ENCODE measurements around the gene KRT80.

KRT80 gene

GRCh38 chr12:52210186-52210924 is 18.5 kb upstream of the KRT80 start:
- DNase-seq, result no peak

DNA sequence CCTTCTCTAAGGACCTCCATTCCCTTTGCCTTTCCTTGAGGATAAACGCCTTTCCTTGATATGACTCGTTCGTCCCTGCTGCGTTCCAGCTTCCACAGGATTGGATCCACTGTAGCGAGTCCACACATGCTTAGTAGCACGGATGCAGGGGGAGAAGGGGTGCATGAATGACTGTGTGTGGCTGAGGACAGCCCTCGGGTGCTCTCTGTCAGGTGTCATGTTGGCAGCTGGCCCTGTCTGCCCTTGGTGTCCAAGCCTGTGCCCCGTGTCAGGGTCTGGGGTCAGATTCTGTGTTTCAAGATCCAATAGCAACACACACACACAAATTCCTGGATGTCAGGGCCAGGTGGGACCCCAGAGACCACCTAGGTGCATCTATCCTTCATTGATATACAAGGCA is 17.5 kb upstream of the KRT80 start:
- no peak for DNase-seq

DNA sequence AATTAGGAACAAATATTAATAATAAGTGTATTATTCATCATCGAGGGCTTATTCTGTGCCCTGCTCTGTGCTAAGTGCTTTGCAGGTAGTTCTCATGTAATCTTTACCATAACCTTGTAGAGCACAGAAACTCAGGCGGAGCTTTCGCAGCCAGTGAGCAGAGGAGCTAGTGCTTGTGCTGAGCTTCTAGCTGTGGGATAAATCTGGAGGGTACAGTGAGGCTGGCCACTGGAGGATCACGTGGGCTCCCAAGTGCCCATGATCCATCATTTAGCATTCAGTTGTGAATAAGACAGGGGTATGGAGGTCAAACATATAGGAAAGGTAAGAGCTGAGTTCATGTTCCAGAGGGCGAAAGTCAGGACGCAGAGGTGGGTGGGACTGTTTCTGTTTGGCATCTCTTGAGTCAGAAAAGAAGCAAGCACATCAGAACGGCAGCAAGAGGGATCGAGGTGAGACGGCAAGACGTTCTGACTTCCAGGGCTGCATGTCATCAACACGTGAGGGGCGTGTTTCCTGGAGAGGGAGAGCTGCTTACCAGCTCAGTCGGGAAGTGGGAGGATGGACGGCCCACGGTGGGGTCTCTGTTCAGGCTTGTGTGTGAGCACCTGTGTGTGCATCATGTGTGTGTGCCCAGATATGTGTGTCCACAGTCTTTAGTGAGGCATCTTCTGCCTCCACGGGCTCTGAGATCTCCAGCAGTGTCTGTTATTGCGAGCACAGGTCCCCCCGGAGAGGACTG is 16.8 kb upstream of the KRT80 start:
- DNase-seq, result no peak

GRCh38 chr12:52207895-52208294 is 16.1 kb upstream of the KRT80 start:
- no peak for DNase-seq

DNA sequence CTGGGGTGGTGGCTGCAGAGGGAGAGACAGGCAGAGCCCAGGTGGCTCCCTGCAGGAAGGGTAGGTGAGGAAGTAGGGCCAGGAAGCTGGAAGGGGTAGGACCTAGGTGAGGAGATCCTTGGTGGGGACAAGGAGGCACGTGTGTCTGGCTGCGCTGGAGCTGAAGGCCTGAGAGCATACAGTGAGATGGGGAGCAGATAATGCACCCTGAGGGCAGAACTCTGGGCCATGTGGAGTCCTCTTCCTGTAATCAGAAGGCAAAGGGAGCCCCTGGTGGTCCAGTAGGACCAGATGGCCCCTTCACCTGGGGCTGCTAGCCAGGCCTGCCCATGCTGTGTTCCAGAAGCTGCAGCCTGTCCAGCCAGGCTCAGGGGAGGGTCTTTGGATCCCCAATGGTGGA is 15.3 kb upstream of the KRT80 start:
- no peak for DNase-seq

DNA sequence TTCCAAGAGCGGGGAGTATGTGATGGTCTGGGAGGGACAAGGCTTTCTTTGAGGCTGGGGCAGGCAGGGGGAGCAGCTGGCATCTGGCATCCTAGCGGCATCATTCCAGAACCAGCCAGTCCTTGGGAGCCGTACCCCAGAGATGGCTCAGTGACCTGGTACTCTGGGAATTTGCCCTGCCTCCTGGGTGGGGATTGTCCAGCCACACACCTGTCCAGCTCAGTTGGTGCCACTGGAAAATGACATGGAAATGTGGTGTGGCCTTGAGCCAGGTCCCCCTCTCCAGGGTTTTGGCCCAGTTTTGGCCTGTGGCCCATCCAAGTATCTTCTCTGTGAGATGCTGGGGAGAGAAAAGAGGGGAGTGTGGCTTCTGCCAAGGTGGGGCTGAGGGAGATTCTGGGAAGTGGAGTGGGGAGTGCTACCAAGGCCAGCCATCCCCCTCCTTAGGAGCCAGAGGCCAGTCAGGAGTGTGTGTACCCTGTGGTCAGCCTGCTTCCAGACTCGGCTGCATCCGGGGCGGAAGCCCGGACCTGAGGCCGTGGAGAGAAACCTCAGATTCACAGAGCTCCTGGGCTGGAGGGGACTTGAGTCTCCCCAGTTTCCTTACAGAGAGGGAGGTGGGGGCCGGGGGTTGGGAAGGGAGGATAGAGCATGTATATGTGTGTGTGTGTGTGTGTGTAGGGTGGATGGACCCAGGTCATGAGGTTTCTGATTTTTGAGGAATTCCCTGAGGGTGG is 14.7 kb upstream of the KRT80 start:
- DNase-seq, result no peak

DNA sequence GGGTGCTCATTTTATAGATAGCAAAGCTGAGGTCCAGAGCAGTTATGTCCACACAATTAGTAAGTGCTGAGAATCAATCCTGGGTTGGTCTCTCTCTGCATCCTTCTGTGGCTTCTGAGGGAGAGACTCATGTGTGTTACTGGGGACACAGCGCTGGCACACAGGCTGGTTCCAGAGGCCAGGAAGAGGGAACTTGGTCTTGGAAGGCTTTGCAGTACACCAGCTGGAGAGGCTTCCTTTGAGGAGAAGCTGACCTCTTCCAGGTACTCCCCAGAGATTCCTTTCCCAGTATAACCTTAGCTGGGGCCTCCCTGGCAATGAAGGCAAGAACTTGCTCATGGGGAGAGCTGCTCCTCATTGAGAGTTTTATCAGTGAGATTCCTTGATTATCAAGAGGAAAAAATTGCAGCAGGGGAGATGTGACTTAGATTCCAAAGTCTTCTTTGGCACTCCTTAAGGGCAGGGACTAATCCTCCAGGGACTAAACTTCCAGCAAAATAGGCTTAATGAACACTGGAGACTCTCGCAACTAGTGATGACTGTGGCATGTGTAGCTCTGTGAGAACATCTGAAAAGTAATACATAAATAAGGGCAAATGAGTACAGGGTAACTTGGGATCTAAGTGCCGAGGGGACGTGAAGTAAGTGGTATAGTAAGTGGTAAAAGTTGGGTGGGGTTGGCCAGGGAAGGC is 13.9 kb upstream of the KRT80 start:
- no peak for DNase-seq

GRCh38 chr12:52204931-52205505 is 13.2 kb upstream of the KRT80 start:
- DNase-seq, result no peak

DNA sequence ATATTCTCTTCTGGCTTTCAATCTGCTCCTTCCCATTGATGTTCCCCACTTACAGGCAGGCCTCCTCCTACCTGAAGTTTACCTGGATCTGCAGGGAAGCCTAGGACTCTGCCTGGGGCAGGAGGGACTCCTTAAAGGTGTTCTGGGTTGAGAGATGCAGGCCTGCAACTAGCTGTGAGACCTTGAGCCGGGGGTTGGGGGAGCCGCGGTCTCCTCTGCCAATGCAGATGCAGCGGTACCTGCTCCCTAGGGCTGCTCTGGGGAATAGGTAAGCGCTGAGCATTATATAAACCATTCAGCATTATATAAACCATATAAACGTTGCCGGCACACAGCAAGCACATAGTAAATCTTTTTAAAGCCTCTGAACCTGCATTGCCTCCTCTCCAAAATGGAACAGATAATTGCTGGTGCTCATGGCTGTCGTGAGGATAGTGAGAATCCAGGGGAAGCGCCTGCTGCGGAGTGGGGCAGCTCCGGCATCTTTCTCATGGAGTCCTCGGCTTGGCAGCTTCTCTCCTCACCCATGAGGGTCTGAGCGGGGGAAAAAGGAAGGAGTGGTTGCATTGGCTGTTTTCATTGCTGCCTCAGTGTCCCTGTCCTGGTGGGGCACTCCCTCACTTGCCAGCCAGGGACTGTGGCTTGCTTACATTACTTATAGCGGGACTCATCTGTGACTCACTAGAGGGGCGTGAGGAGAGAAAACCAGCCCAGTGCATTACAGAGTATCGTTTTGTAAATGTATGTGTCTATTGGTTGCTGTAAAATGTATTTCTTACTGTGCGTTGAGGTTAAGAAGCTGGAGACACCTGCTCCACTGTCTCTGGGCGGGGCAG is 12.5 kb upstream of the KRT80 start:
- DNase-seq, result no peak

GRCh38 chr12:52203079-52203921 is 11.5 kb upstream of the KRT80 start:
- DNase-seq, result peak; percentile 55

DNA sequence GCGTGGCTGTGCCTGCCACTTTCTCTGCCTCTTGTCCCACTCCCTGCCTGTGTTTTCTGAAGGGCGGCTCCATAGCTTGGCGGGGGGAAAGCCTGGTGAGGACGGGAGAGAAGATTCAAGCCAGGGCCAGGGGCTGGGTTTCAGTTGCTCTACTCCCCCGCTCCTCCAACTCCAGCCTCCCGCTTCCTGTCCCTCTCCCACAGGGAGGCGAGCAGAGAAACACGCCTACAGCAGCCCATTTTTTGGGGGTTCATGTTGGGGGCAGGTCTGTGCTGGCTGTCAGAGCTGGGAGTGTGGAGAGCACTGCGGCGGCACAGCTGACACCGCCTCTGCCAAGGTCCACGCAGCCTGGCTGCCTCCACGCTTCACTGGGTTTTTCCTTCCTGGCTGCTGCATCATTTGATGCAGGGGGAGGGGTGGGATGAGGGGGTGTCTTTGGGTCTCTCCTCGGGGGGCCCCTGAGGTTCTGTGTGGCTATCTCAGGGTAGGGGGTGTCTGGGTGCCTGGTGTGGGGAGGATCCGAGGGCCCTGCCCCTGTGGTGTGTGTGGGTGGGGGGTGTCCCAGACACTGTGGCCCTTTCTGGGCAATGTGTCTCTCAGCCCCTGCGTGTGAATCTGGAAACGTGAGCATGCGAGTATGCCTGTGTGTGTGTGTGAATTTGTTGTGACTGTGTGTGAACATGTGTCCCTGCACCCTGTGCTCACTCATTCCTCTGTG is 10.7 kb upstream of the KRT80 start:
- no peak for DNase-seq

DNA sequence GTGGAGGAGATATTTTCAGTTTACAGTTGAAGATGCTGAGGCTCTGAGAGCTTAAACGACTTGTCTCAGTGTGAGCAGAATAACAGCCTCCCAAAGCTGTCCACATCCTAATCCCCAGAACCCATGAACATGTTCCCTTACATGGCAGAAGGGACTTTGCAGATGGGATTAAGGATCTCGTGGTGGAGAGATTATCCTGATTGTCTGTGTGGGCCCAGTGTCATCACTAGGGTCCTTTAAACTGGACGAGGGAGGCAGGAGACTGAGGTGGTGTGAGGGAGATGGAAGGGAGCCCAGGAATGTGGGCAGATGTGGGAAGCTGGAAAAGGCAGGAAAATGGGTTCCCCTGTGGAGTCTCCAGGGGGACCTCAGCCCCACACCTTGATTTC is 9.6 kb upstream of the KRT80 start:
- DNase-seq, result no peak

GRCh38 chr12:52200781-52201450 is 9.1 kb upstream of the KRT80 start:
- no peak for DNase-seq

DNA sequence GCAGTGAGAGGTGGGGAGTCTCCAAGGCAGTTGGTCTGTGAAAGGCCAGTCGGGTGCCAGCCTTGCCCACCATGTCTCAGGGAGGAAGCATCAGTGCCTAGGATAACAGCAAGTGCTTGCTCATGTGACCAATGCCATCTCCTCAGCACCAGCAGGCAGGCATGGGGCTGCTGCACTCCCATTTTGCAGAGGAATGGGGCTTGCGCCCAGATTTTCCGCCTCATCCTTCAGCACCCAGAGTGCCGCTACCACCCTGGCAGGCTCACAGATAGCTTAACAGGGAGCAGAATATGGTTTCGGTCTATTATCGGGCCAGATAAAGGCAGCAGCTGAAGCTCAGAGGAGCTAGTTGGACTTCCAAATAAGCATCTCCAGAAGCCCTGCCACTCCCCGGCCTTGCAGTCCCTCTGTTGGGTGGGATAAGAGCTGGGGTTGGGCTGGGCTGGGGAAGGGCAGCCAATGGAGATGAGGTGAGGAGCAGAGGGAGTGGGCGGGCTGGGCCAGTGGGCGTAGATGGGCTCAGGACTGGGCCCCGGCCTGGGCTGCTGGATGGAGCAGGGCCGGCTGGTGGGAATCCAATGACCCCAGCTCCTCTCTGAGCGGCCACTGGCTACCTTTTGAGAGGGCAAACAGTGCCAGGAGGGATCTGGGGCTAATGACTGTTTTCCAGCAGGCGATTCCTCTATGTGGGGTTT is 8.4 kb upstream of the KRT80 start:
- no peak for DNase-seq

DNA sequence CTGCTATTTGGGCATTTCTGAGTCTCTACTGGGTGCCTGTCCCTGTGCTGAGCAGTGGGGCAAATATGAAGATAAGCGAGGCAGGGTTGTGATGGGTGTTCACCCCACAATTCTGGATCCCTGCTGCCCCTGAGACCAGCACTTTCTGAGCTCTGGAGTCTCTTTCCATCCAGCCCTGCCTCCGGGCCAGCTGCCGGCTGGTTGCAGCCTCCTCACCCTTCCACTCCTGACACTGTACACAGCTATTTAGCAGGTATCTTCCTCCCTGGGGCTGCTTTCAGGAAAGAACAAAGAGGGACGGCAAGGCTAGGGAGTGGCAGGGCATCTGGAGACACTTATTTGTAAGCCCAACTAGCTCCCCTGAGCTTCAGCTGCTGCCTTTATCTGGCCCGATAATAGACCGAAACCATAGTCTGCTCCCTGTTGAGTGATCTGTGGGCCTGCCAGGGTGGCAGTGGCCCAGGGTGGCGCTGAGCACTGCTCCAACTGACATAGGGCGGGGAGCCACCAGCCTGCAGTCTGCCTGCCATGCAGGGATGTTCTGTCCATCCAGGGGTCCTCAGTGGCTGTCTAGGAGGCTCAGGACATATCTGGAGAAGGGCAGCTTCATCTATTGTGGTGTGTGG is 7.6 kb upstream of the KRT80 start:
- peak; percentile 62 for DNase-seq

GRCh38 chr12:52198454-52199215 is 6.8 kb upstream of the KRT80 start:
- DNase-seq, result peak; percentile 40

- no peak for DNase-seq
These were observed 5.8 kb upstream of the KRT80 start for GRCh38 chr12:52197371-52198231.

Measured in NCI-H1417 treated with DMSO at 0.1 percent for 48 hours (cell line).